ENCODE measurements around the gene TRIM65. TPM values are rescaled to one million over a fixed set of nuclear protein-coding genes. Genes with fewer than 3 reads are reported as not detected.
A peak's percentile ranks its signal among the peaks of the same experiment; 100 is the strongest.

Gene TRIM65
- total and polyA plus RNA-seq, 2 of the 13 experiments (the other 11 are each of a cell fraction or from before 2014, with no cell fraction given), result 10.3 to 22.4 TPM

DNA sequence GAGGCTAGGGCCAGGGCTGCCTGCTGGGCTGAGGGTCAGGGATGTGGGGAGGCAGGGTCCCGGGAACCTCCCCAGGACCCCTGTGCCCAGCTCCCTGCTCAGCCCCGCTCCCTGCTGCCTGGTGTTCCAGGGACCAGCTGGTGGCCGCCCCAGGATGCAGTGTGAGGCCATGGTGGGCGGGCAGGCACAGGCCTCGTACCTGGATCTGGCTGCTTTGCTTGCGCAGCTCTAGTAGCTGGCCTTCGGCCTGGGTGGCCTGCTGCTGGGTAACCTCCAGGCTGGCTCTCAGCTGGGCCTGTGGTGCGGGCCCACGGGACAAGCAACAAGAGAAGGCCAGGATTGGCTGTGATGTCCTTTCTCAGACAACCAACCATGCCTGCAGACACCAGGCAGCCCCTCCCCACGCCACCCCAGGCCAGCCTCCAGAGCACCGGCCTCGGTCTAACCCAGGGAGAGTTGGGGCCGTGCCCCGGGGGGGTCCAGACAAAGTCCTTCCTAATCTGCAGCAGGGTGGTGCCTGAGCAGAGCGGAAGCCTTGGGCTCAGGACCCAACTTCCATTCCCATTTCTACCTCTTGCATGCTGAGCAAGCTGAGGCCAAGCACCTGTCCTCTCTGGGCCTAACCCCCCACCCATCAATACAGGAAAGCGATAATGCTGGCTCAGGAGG is 4.1 kb downstream of the TRIM65 start (continued):
- TF ChIP-seq NR0B2 (CRISPR knock-in tag; IDR thresholded peaks at IDR 0.05), result no peak
- TF ChIP-seq ELF3 (CRISPR knock-in tag; IDR thresholded peaks at IDR 0.05), result no peak
- TF ChIP-seq SPEN (CRISPR knock-in tag; IDR thresholded peaks at IDR 0.05; ENCODE audit: low read depth), result peak; percentile 75; the same call in 1 of the 2 replicates
- TF ChIP-seq ZNF251 (CRISPR knock-in tag; IDR thresholded peaks at IDR 0.05), result 0 out of 2 replicates have a peak, but pooled peaks have one; percentile 19
- TF ChIP-seq, protein P1, sequence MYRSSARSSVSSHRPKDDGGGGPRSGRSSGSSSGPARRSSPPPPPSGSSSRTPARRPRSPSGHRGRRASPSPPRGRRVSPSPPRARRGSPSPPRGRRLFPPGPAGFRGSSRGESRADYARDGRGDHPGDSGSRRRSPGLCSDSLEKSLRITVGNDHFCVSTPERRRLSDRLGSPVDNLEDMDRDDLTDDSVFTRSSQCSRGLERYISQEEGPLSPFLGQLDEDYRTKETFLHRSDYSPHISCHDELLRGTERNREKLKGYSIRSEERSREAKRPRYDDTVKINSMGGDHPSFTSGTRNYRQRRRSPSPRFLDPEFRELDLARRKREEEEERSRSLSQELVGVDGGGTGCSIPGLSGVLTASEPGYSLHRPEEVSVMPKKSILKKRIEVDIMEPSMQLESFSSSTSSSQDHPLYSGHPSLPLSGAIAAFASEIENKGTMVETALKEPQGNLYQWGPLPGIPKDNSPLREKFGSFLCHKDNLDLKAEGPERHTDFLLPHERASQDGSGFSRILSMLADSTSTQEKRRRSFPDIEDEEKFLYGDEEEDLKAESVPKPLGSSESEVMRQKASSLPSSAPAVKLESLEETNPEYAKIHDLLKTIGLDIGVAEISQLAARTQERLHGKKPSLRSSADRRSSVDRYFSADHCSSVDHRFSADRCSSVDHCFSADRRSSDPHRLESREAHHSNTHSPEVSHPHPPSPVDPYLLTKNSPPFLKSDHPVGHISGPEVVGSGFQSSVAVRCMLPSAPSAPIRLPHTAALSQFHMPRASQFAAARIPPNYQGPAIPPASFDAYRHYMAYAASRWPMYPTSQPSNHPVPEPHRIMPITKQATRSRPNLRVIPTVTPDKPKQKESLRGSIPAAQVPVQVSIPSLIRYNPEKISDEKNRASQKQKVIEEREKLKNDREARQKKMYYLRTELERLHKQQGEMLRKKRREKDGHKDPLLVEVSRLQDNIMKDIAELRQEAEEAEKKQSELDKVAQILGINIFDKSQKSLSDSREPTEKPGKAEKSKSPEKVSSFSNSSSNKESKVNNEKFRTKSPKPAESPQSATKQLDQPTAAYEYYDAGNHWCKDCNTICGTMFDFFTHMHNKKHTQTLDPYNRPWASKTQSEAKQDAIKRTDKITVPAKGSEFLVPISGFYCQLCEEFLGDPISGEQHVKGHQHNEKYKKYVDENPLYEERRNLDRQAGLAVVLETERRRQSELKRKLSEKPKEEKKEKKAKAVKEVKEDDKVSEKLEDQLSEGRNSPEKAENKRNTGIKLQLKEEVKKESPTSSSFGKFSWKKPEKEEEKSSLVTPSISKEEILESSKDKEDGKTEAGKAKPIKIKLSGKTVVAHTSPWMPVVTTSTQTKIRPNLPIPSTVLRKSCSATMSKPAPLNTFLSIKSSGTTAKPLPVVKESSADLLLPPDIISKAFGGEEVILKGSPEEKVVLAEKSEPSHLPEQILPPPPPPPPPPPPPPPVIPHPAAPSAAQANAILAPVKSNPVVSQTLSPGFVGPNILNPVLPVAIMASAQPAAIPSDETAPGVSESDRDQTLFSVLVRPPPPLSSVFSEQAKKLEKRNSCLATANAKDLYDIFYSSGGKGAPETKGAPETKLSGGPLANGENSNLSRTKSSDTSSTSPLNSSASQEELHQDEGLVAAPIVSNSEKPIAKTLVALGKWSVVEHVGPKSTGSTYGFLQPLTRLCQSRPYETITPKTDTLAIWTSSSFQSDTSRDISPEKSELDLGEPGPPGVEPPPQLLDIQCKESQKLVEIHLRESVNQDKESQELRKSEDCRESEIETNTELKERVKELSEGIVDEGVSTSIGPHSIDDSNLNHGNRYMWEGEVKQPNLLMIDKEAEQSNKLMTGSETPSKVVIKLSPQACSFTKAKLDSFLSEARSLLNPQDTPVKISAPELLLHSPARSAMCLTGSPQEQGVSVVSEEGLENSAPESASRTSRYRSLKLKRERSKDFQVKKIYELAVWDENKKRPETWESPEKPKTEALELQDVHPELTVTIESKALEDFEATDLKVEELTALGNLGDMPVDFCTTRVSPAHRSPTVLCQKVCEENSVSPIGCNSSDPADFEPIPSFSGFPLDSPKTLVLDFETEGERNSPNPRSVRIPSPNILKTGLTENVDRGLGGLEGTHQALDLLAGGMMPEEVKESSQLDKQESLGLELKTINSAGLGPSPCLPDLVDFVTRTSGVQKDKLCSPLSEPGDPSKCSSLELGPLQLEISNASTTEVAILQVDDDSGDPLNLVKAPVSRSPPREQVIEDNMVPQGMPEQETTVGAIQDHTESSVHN (CRISPR knock-in tag; IDR thresholded peaks at IDR 0.05), result peak; percentile 17; the same call in 1 of the 2 replicates
- TF ChIP-seq NR2F1 (CRISPR knock-in tag; IDR thresholded peaks at IDR 0.05), result no peak
- TF ChIP-seq, protein P2, sequence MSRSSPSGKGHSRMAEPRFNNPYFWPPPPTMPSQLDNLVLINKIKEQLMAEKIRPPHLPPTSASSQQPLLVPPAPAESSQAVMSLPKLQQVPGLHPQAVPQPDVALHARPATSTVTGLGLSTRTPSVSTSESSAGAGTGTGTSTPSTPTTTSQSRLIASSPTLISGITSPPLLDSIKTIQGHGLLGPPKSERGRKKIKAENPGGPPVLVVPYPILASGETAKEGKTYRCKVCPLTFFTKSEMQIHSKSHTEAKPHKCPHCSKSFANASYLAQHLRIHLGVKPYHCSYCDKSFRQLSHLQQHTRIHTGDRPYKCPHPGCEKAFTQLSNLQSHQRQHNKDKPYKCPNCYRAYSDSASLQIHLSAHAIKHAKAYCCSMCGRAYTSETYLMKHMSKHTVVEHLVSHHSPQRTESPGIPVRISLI (CRISPR knock-in tag; IDR thresholded peaks at IDR 0.05; ENCODE audit: borderline replicate concordance), result no peak
- TF ChIP-seq HCFC1 (IDR thresholded peaks at IDR 0.05; ENCODE audit: low read depth, low read length), result no peak
- TF ChIP-seq RBFOX2 (IDR thresholded peaks at IDR 0.05; ENCODE audit: low read depth, low read length), result peak; percentile 89
- TF ChIP-seq NFKBIZ (CRISPR knock-in tag; IDR thresholded peaks at IDR 0.05), result no peak
- TF ChIP-seq ZNF451 (CRISPR knock-in tag; IDR thresholded peaks at IDR 0.05), result no peak
- TF ChIP-seq ZNF33A (CRISPR knock-in tag; IDR thresholded peaks at IDR 0.05; ENCODE audit: borderline replicate concordance), result no peak
- no peak; the same call in 1 of the 2 replicates for TF ChIP-seq ZNF710 (CRISPR knock-in tag; IDR thresholded peaks at IDR 0.05; ENCODE audit: borderline replicate concordance)
- TF ChIP-seq, protein P3, sequence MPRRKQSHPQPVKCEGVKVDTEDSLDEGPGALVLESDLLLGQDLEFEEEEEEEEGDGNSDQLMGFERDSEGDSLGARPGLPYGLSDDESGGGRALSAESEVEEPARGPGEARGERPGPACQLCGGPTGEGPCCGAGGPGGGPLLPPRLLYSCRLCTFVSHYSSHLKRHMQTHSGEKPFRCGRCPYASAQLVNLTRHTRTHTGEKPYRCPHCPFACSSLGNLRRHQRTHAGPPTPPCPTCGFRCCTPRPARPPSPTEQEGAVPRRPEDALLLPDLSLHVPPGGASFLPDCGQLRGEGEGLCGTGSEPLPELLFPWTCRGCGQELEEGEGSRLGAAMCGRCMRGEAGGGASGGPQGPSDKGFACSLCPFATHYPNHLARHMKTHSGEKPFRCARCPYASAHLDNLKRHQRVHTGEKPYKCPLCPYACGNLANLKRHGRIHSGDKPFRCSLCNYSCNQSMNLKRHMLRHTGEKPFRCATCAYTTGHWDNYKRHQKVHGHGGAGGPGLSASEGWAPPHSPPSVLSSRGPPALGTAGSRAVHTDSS (CRISPR knock-in tag; conservative IDR thresholded peaks at IDR 0.05), result no peak
- TF ChIP-seq ZNF790 (CRISPR knock-in tag; IDR thresholded peaks at IDR 0.05; ENCODE audit: borderline replicate concordance), result no peak

Data from HepG2 (cell line).